Renal pelvis (tissue), 4 donors: ENCODE measurements around the gene CCDC152. TPM values are rescaled to one million over a fixed set of nuclear protein-coding genes. Genes with fewer than 3 reads are reported as not detected.
A peak's percentile ranks its signal among the peaks of the same experiment; 100 is the strongest.
"Not testable (repeated sequence)": the region's sequence is repeated elsewhere in the genome, so short reads cannot be mapped to it uniquely, and the experiment has no call there.

Experiments
- DNase-seq: peaks from one replicate; pipeline ENCODE4 v3.0.0-alpha.2; 2013
- polyA plus RNA-seq, 3 donors: library from polyadenylated mRNA; unstranded; fragments of 120-200 nt; gene quantifications; one replicate each; pipeline ENCODE4 v1.2.1, GENCODE V29; 2013; ENCODE audit not compliant: insufficient read length in 3 of 3

The CCDC152 gene
- polyA plus RNA-seq, 3 donors: 13.5 to 14.9 (median 14.2) TPM

GRCh38 chr5:42810834-42811590 is 54.4 kb downstream of the CCDC152 start:
- DNase-seq: no peak

DNA sequence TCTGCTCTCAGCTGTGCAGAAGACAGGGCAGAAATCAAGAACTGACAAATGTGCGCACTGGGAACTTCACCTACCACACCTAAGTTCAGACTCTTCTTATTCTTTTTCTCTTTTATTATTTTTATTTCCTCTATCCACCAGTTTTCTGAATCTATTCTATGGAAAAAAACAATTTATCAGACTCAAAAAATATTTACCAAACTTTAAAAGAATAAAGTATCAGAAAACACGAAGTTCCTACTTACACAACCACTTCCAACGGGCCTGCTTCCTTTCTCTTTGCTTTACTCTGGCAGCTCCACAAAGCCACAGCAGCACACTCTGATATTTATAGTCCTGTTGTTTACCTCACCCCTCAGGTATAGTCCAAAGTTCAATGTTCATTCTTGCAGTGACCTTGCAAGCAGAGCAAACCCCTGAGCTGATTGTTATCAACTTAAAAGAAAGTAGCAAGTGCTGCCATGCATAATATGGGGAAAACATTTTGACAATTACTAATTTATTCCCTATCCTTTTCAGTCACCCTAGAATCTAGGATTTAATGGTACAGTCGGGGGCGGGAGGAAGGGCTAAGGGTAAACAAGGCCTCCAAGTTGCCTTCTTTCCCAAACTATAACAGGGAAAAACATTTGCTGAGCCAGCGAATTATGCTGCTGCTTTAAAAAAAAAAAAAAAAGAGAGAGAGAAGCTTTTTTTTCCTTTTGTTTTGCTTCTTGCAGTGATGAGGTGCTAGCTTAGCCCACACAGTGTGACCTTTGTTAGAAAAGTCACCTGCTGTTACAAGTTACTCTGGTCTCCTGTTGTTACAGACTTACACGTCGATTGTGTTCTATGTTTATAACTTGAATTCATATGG is 55.2 kb downstream of the CCDC152 start, which contains the start of gene SELENOP:
SELENOP (minus strand) TSS at position 302 of the 856 bp plus-strand sequence. CDS start 3,539 bp downstream, outside the sequence.
- DNase-seq: peak; percentile 91

DNA sequence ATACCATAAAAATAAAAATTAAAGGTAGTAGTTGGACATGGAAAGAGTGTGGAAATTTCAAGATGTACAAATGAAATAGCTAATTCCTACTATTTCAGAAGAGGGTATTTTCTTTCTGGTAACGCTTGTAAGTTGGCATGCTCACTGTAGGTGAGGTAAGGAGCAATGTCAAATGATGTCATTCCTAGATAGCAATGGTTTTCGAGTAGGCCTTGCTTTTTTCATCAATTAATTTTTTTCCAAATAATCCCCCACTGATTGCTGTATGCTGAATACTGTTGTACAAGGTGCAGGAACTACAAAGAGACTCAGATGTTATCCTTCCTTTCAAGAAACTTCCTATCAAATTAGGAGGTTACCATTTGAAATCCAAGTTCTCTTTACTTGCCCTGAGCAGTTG is 56.0 kb downstream of the CCDC152 start:
- DNase-seq: no peak

DNA sequence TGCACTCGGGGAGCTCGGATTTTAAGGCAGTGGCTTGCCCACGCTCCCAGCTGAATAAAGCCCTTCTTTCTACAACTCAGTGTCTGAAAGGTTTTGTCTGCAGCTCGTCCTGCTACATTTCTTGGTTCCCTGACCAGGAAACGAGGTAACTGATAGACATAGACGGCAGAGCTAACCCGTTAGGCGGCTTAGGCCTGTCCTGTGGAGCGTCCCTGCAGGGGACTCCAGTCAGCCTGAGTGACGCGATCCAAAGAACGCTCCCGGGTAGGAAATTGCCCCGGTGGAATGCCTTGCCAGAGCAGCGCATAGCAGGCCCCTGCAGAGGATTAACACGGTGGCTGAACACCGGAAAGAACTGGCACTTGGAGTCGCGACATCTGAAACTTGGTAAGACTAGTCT is 56.9 kb downstream of the CCDC152 start:
- peak; percentile 30 for DNase-seq

GRCh38 chr5:42816546-42816945 is 59.9 kb downstream of the CCDC152 start:
- not testable (repeated sequence) for DNase-seq

DNA sequence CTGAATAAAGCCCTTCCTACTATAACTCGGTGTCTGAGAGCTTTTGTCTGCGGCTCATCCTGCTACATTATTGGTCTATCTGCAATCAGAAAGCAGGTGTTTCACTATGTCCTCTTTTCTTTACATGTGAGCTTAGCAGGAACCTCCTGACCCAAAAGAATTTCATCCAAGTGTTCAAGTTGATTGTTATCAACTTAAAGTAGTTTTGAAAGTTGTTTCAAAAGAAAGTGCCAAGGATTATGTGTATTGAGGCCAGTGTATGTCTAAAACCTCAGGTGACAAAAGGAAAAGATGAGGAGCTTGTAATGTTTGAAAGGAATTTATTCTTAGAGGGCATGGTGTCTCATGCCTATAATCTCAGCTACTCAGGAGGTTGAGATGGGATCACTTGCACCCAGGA is 63.1 kb downstream of the CCDC152 start:
- DNase-seq: no peak

GRCh38 chr5:42822548-42822947 is 65.9 kb downstream of the CCDC152 start:
- DNase-seq: no peak

DNA sequence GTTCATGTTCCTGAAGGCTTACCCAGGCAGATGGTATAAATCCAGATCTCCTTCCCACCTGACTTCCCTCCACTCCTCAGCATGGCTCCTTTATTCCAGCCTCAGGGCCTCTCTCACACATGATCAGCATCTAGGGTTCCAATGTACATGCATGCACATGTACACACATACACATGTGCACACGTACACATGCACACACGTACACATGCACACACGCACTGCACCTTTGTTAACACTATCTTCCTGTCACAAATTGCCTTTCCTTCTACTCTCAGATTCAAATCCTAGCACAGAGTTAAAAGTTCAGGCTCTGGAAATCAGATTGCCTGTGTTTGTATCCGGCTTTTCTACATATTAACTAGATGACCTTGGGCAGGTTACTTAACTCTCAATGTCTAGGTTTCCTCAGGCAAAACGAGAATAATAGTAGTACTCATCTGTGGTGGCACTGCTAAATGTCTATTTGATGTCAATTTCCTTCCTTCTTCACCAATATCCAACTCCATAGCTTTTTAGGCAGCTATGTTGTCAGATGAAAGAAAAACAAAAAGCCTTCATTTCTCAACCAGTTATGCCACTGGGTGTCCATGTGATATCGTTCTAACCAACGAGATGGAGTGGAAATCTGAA is 67.8 kb downstream of the CCDC152 start:
- no peak for DNase-seq

- DNase-seq: no peak
Observed at GRCh38 chr5:42825422-42826148, 69.0 kb downstream of the CCDC152 start.

- no peak for DNase-seq
Observed at GRCh38 chr5:42826757-42827515, 70.3 kb downstream of the CCDC152 start.

DNA sequence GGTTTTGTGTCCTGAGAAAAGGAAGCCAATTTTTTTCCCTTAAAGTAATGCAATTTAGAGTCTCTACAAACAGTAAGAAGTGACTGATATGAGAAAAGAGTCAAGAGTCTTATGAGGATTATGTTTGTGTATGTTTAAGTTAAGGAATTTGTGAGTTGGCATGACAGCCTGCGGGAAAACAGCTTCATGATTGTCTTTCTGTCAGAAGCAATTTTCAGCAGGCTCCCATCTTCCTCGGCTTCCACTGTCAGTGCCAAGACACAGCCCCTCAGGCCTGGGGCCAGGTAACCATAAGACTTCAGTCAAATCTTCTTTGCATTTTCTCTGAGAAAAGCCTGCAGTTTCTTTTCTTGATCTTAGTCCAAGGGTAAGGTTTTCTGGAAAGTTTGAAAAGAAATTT is 72.1 kb downstream of the CCDC152 start:
- no peak for DNase-seq

- DNase-seq: no peak
Observed at GRCh38 chr5:42830924-42831323, 74.3 kb downstream of the CCDC152 start.

- no peak for DNase-seq
Observed at GRCh38 chr5:42832060-42832459, 75.4 kb downstream of the CCDC152 start.

DNA sequence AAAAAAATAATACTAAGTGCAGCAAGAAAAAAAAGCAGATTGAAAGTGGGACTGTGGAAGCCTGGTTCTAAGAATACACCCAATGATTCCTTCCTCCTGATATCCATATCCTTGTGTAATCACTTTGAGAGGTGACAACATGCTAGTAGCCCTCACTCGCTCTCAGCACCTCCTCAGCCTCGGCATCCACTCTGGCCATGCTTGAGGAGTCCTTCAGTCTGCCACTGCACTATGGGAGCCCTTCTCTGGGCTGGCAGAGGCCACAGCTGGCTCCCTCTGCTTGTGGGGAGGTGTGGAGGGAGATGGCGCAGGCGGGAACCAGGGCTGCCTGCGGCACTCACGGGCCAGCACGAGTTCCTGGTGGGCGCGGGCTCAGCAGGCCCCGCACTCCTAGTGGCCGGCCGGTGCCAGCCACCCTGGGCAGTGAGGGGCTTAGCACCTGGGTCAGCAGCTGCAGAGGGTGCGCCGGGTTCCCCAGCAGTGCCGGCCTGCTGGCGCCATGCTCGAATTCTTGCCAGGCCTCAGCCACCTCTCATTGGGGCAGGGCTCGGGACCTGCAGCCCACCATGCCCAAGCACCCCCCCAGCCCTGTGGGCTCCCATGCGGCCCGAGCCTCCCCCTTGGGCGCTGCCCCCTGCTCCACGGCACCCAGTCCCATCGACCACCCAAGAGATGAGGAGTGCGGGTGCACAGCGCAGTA is 79.6 kb downstream of the CCDC152 start:
- DNase-seq: no peak

- DNase-seq: no peak
Observed at GRCh38 chr5:42837601-42838000, 81.0 kb downstream of the CCDC152 start.

DNA sequence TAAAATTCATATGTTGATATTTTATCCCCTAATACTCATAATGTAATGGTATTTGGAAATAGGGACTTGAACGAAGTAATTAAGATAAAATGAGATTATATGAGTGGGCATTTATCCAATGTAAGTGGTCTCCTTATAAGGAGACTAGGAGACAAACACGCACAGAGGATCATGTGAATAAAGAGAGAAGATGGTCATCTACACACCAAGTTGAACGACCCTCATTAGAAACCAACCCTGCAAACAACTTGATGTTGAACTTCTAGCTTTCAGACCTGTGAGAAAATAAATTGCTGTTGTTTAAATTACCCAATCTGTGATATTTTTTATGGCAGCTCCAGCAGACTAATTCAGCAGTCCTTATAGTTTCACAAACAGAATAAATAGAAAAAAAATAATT is 82.6 kb downstream of the CCDC152 start:
- no peak for DNase-seq

DNA sequence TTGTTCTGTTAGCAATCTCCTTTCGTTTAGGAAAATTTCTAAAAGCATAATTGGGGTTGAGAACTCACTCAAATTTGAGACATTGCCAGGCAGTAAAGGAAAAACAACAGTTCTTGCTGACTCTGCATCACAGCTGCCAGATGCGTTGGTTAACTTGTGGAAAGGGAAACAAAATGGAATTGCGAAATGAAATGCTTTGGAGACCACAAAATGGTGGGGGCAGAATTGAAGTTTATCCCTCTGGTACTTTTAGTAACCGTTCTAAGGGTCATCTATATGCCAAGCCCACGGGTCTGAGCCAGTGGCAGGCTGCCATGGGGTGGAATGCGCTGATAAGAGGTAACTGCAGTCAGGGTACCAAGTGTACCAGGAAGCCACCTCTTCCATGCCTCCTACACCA is 83.7 kb downstream of the CCDC152 start:
- DNase-seq: peak; percentile 38

- no peak for DNase-seq
Observed at GRCh38 chr5:42840842-42841567, 84.4 kb downstream of the CCDC152 start.

GRCh38 chr5:42842921-42843641 is 86.5 kb downstream of the CCDC152 start:
- DNase-seq: peak; percentile 29
